KOPT-K1 (cell line): ENCODE data around the gene ACTN1.
"Not testable (repeated sequence)": the region's sequence is repeated elsewhere in the genome, so short reads cannot be mapped to it uniquely, and the experiment has no call there.

Source experiments
- H3K27ac ChIP-seq: fragments of 200-600 bp; sonication (generic); 2 replicates; pipeline ENCODE4 v1.5.1; 2016; ENCODE audit warnings: antibody characterized with exemption, mild to moderate bottlenecking, low read depth, low read length; ENCODE audit not compliant: poor library complexity, severe bottlenecking
- H3K36me3 ChIP-seq: fragments of 200-600 bp; sonication (generic); 2 replicates; pipeline ENCODE4 v1.5.1; 2017; ENCODE audit warnings: antibody characterized with exemption, mild to moderate bottlenecking, low read length, moderate library complexity; ENCODE audit not compliant: insufficient read depth
- H3K9me3 ChIP-seq: fragments of 200-600 bp; sonication (generic); 2 replicates; pipeline ENCODE4 v1.5.1; 2017; ENCODE audit warnings: antibody characterized with exemption, low read length, mild to moderate bottlenecking; ENCODE audit not compliant: insufficient read depth, poor library complexity, severe bottlenecking

ACTN1 gene

GRCh38 chr14:68857516-68858070 lies 121.5 kb downstream of the ACTN1 start:
- no peaks in the 10 kb centered on the region for H3K36me3 ChIP-seq
- H3K27ac ChIP-seq = no peak overlapping the region
- no peaks in the 10 kb centered on the region for H3K9me3 ChIP-seq

- H3K36me3 ChIP-seq = no peaks in the 10 kb centered on the region
- H3K9me3 ChIP-seq = no peaks in the 10 kb centered on the region
- no peak overlapping the region for H3K27ac ChIP-seq
Observed at GRCh38 chr14:68856572-68856971, 122.5 kb downstream of the ACTN1 start.

- no peaks in the 10 kb centered on the region for H3K36me3 ChIP-seq
- H3K9me3 ChIP-seq = no peaks in the 10 kb centered on the region
- H3K27ac ChIP-seq = no peak overlapping the region
Observed at GRCh38 chr14:68854421-68854820, 124.7 kb downstream of the ACTN1 start.

- no peaks in the 10 kb centered on the region for H3K9me3 ChIP-seq
- H3K27ac ChIP-seq = no peak overlapping the region
- no peaks in the 10 kb centered on the region for H3K36me3 ChIP-seq
Observed at GRCh38 chr14:68853749-68854148, 125.4 kb downstream of the ACTN1 start.

- not testable (repeated sequence) for H3K27ac ChIP-seq, H3K36me3 ChIP-seq, H3K9me3 ChIP-seq
Observed at GRCh38 chr14:68852493-68852892, 126.6 kb downstream of the ACTN1 start.

- H3K9me3 ChIP-seq = no peaks in the 10 kb centered on the region
- no peak overlapping the region for H3K27ac ChIP-seq
Observed at GRCh38 chr14:68851078-68851477, 128.0 kb downstream of the ACTN1 start.

GRCh38 chr14:68849416-68849815 lies 129.7 kb downstream of the ACTN1 start:
- H3K27ac ChIP-seq = no peak overlapping the region
- H3K9me3 ChIP-seq = no peaks in the 10 kb centered on the region
- H3K36me3 ChIP-seq = no peaks in the 10 kb centered on the region

More at GRCh38 chr14:68851078-68851477, 128.0 kb downstream of the ACTN1 start:
- H3K36me3 ChIP-seq = no peaks in the 10 kb centered on the region

- Histone ChIP-seq H3K27ac (no peak overlapping the region), H3K9me3 (no peaks in the 10 kb centered on the region), H3K36me3 (no peaks in the 10 kb centered on the region)
Observed at GRCh38 chr14:68848253-68848652, 130.8 kb downstream of the ACTN1 start.

GRCh38 chr14:68847640-68848039 lies 131.5 kb downstream of the ACTN1 start:
- not testable (repeated sequence) for H3K27ac ChIP-seq, H3K36me3 ChIP-seq, H3K9me3 ChIP-seq

GRCh38 chr14:68846466-68846865 lies 132.6 kb downstream of the ACTN1 start:
- no peaks in the 10 kb centered on the region for H3K9me3 ChIP-seq
- H3K27ac ChIP-seq = no peak overlapping the region
- no peaks in the 10 kb centered on the region for H3K36me3 ChIP-seq

- Histone ChIP-seq H3K27ac (no peak overlapping the region), H3K9me3 (no peaks in the 10 kb centered on the region), H3K36me3 (no peaks in the 10 kb centered on the region)
Observed at GRCh38 chr14:68844210-68844545, 134.9 kb downstream of the ACTN1 start.

- H3K36me3 ChIP-seq = no peaks in the 10 kb centered on the region
- no peaks in the 10 kb centered on the region for H3K9me3 ChIP-seq
- H3K27ac ChIP-seq = no peak overlapping the region
Observed at GRCh38 chr14:68843471-68844209, 135.5 kb downstream of the ACTN1 start.

GRCh38 chr14:68842298-68842697 lies 136.8 kb downstream of the ACTN1 start:
- Histone ChIP-seq H3K9me3 (peaks cover under 1% of the 10 kb centered on the region), H3K27ac (no peak overlapping the region), H3K36me3 (no peaks in the 10 kb centered on the region)

- Histone ChIP-seq H3K9me3 (peaks cover 11% of the 10 kb centered on the region), H3K27ac (no peak overlapping the region), H3K36me3 (no peaks in the 10 kb centered on the region)
Observed at GRCh38 chr14:68841016-68841809, 137.9 kb downstream of the ACTN1 start.

GRCh38 chr14:68840454-68840853 lies 138.6 kb downstream of the ACTN1 start:
- Histone ChIP-seq H3K27ac (no peak overlapping the region), H3K36me3 (no peaks in the 10 kb centered on the region), H3K9me3 (peaks cover 19% of the 10 kb centered on the region)
